T-cell (primary cell): ENCODE data around the gene SLC9A9. TPM values are rescaled to one million over a fixed set of nuclear protein-coding genes. Genes with fewer than 3 reads are reported as not detected.
"Not testable (repeated sequence)": the region's sequence is repeated elsewhere in the genome, so short reads cannot be mapped to it uniquely, and the experiment has no call there.

Experiments used
- ATAC-seq, 4 experiments: fragments of 200-7000 bp in 3 of 4; fragments of 150-1000 bp in 1 of 4; cut with Tn5 transposase; replicated peaks in 1 of 4; 1 replicate in 3 of 4; 2 replicates in 1 of 4; pipeline ENCODE4 v1.10.0; 2021; ENCODE audit warnings: moderate library complexity in 3 of 4, mild to moderate bottlenecking in 2 of 4, moderate number of reproducible peaks in 1 of 4
- CTCF ChIA-PET, 2 donors: fragments of 300-600 bp; sonication (Branson Sonifier 250); formaldehyde crosslinking; loops; one replicate each; lab custom pipeline; 2022; ENCODE audit warnings: antibody characterized with exemption in 2 of 2; lab: Charles Lee
- POLR2A ChIA-PET, 2 donors: fragments of 300-600 bp; sonication (Branson Sonifier 250); formaldehyde crosslinking; loops; one replicate each; lab custom pipeline; 2022; ENCODE audit warnings: antibody characterized with exemption in 2 of 2; lab: Charles Lee
- DNase-seq, 35 experiments: peaks; one replicate each; pipeline versions ENCODE4 v3.0.0 to v3.0.0-alpha.2; 2013 to 2023
- H3K27ac ChIP-seq: one replicate; pipeline ENCODE4 v1.5.1; 2013; ENCODE audit warnings: low read length
- H3K27me3 ChIP-seq, 2 experiments: replicated peaks in 1 of 2; 1 replicate in 1 of 2; 2 replicates in 1 of 2; pipeline versions ENCODE4 v1.6.1 to v1.7.0; 2013; ENCODE audit warnings: low read length in 1 of 2, mixed read lengths in 1 of 2; ENCODE audit not compliant: control insufficient read depth in 2 of 2, insufficient read depth in 2 of 2; ENCODE audit errors: extremely low read depth in 1 of 2
- H3K36me3 ChIP-seq, 2 donors: 1 replicate in 1 of 2; 2 replicates in 1 of 2; pipeline versions ENCODE4 v1.6.1 to v1.7.0; 2013; ENCODE audit warnings: low read length in 1 of 2; ENCODE audit not compliant: control insufficient read depth in 2 of 2, insufficient read depth in 1 of 2; ENCODE audit errors: extremely low read depth in 1 of 2
- H3K4me1 ChIP-seq, 2 experiments: 1 replicate in 1 of 2; 2 replicates in 1 of 2; pipeline versions ENCODE4 v1.6.1 to v1.7.0; 2013; ENCODE audit warnings: low read length in 2 of 2, mixed read lengths in 1 of 2; ENCODE audit not compliant: insufficient read depth in 2 of 2, control insufficient read depth in 1 of 2; ENCODE audit errors: extremely low read depth in 1 of 2
- H3K4me3 ChIP-seq, 2 donors: 1 replicate in 1 of 2; 2 replicates in 1 of 2; pipeline versions ENCODE4 v1.5.1 to v1.7.0; 2013; ENCODE audit warnings: mild to moderate bottlenecking in 2 of 2, low read length in 1 of 2, moderate library complexity in 1 of 2; ENCODE audit not compliant: control insufficient read depth in 1 of 2; ENCODE audit errors: extremely low read depth in 1 of 2
- H3K9me3 ChIP-seq: 2 replicates; pipeline ENCODE4 v1.7.0; 2013
- H3K27ac Mint-ChIP-seq, 2 donors: one replicate each; pipeline ENCODE4 v1.8.0; 2020 to 2021; ENCODE audit warnings: mild to moderate bottlenecking in 2 of 2, mixed read lengths in 2 of 2
- H3K27me3 Mint-ChIP-seq, 2 donors: one replicate each; pipeline ENCODE4 v1.8.0; 2021 to 2022; ENCODE audit warnings: mixed read lengths in 2 of 2
- H3K36me3 Mint-ChIP-seq: one replicate; pipeline ENCODE4 v1.8.0; 2021; ENCODE audit warnings: mixed read lengths
- H3K4me1 Mint-ChIP-seq, 3 donors: one replicate each; pipeline ENCODE4 v1.8.0; 2020 to 2022; ENCODE audit warnings: mixed read lengths in 3 of 3, mild to moderate bottlenecking in 1 of 3
- H3K4me3 Mint-ChIP-seq, 3 donors: one replicate each; pipeline ENCODE4 v1.8.0; 2020 to 2022; ENCODE audit warnings: mild to moderate bottlenecking in 3 of 3, mixed read lengths in 3 of 3, moderate library complexity in 3 of 3
- H3K9me3 Mint-ChIP-seq, 3 donors: one replicate each; pipeline ENCODE4 v1.8.0; 2020 to 2022; ENCODE audit warnings: mixed read lengths in 3 of 3
- WGBS: methylation state at CpG from one replicate; pipeline ENCODE4 v1.1.5; 2013; ENCODE audit warnings: missing lambda C conversion rate; ENCODE audit not compliant: insufficient coverage; 5-methylcytosine and 5-hydroxymethylcytosine counted together
- total RNA-seq, 35 experiments: library from RNA in 6 of 35; stranded (reverse) in 6 of 35; fragments of 120-200 nt in 1 of 35; gene quantifications; one replicate each; pipeline versions ENCODE4 v1.2.1 to v1.2.4 and lab custom pipeline; 2013 to 2026

SLC9A9 gene
- total RNA-seq, 5 donors from 2014 or later (not counting 1 experiment from before 2014, with no cell fraction given): 11.2 to 36.8 (median 17.8) TPM

GRCh38 chr3:143885780-143886427 is 37.6 kb upstream of the SLC9A9 start:
- CTCF ChIA-PET: interaction anchor here (0.9 to 1.5 kb wide), 8 partner anchors 9 to 259 kb away, joined by 3 to 8 read pairs (median 4); no protein-coding TSS in a partner anchor
- no peaks in the 10 kb centered on the region for H3K36me3 ChIP-seq
- Mint-ChIP-seq H3K4me1 (no peaks in the 10 kb centered on the region), H3K9me3 (no peaks in the 10 kb centered on the region), H3K4me3 (no peak overlapping the region), H3K27ac (no peak overlapping the region), H3K36me3 (no peaks in the 10 kb centered on the region), H3K27me3 (peaks cover 4 to 8% of the 10 kb centered on the region in 2 donors)
- POLR2A ChIA-PET: no interaction called here
- no peaks in the 10 kb centered on the region for H3K9me3 ChIP-seq
- H3K27me3 ChIP-seq: peaks cover 0 to 7% of the 10 kb centered on the region in 2 experiments
- H3K4me3 ChIP-seq: no peak overlapping the region
- ATAC-seq: peak in 3 of 4 experiments; percentile 57 to 84 (median 62)
- DNase-seq: peak in 17 of 35 experiments; percentile 1 to 56 (median 5)
- WGBS: 83% methylated on average over 1 of the region's 1 CpG
- no peaks in the 10 kb centered on the region for H3K4me1 ChIP-seq
- no peak overlapping the region for H3K27ac ChIP-seq

- CTCF ChIA-PET: interaction anchor here (0.7 to 1.5 kb wide), 7 partner anchors 10 to 258 kb away, joined by 3 to 7 read pairs (median 3); no protein-coding TSS in a partner anchor
- H3K9me3 Mint-ChIP-seq: no peaks in the 10 kb centered on the region
These were observed 36.6 kb upstream of the SLC9A9 start for GRCh38 chr3:143884861-143885260.

DNA sequence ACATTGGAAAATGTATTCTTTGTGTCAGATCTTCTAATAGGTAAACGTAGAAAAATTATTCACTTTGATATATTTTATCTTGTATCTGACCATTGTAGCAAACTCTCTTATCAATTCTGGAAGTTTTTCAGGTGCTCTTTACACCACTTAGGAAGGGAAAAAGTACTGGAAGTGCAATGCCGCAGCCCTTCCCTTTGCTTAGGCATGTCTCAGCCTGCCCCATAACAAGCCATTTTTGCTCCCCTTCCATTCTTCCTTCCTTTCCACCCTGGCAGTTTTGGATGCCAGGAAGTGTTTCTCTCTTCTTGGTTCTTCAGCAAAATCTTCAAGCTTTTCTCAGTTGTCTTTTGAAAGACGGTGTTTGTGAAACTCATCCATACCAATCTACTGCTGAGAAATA is 34.9 kb upstream of the SLC9A9 start:
- H3K4me3 ChIP-seq: no peak overlapping the region
- ATAC-seq: no peak
- no peaks in the 10 kb centered on the region for H3K4me1 ChIP-seq
- H3K4me1 Mint-ChIP-seq: no peaks in the 10 kb centered on the region
- CTCF ChIA-PET: interaction anchor here (0.6 to 0.8 kb wide), 2 partner anchors 22 to 1245 kb away, joined by 3 read pairs; no protein-coding TSS in a partner anchor
- H3K27me3 ChIP-seq: peaks cover 0 to 5% of the 10 kb centered on the region in 2 experiments
- no peaks in the 10 kb centered on the region for H3K36me3 ChIP-seq
- no CpG with 5 or more reads among the region's 3 CpGs for WGBS
- no peak overlapping the region for H3K27ac Mint-ChIP-seq
- no peaks in the 10 kb centered on the region for H3K9me3 ChIP-seq
- POLR2A ChIA-PET: no interaction called here
- H3K36me3 Mint-ChIP-seq: no peaks in the 10 kb centered on the region
- no peak overlapping the region for H3K4me3 Mint-ChIP-seq
- DNase-seq: no peak
- no peak overlapping the region for H3K27ac ChIP-seq
- H3K27me3 Mint-ChIP-seq: peaks cover 5 to 8% of the 10 kb centered on the region in 2 donors
- no peaks in the 10 kb centered on the region for H3K9me3 Mint-ChIP-seq

More at GRCh38 chr3:143884861-143885260, 36.6 kb upstream of the SLC9A9 start:
- POLR2A ChIA-PET: interaction anchor here in 1 of 2 donors (1.1 kb wide), 1 partner anchor 9 kb away, joined by 5 read pairs; no protein-coding TSS in a partner anchor
- WGBS: 63% methylated on average over 3 of the region's 3 CpGs
- Histone ChIP-seq H3K36me3 (no peaks in the 10 kb centered on the region), H3K9me3 (no peaks in the 10 kb centered on the region), H3K4me1 (no peaks in the 10 kb centered on the region), H3K4me3 (no peak overlapping the region), H3K27ac (no peak overlapping the region), H3K27me3 (peaks cover 0 to 6% of the 10 kb centered on the region in 2 experiments)
- Mint-ChIP-seq H3K4me3 (no peak overlapping the region), H3K4me1 (no peaks in the 10 kb centered on the region), H3K27me3 (peaks cover 5 to 8% of the 10 kb centered on the region in 2 donors), H3K27ac (no peak overlapping the region), H3K36me3 (no peaks in the 10 kb centered on the region)
- DNase-seq (no peak), ATAC-seq (no peak)

DNA sequence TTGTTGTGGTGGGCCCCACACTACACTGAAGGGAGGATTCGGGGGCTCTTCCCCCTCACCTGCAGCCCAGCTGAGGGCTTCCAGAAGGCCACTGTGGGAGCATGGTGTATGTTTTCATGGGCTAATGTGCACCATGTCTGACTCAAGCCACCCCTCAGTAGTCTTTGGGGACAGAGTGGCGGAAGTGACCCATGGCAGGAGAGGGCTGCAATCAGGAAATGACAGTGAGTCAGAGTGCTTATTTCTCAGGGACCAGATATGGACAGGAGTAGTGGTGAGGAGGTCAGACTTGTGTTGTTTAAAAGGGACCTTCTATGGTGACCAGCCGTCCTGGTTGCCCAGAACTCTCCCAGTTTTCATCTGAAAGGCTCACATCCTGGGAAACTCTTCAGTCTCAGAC is 32.8 kb upstream of the SLC9A9 start:
- H3K27me3 ChIP-seq: peaks cover 0 to 3% of the 10 kb centered on the region in 2 experiments
- no peak overlapping the region for H3K4me3 Mint-ChIP-seq
- CTCF ChIA-PET: no interaction called here
- 100% methylated on average over 2 of the region's 3 CpGs for WGBS
- H3K27ac Mint-ChIP-seq: no peak overlapping the region
- peaks cover 5 to 8% of the 10 kb centered on the region in 2 donors for H3K27me3 Mint-ChIP-seq
- H3K27ac ChIP-seq: no peak overlapping the region
- POLR2A ChIA-PET: no interaction called here
- no peak for DNase-seq
- H3K36me3 Mint-ChIP-seq: no peaks in the 10 kb centered on the region
- H3K9me3 ChIP-seq: no peaks in the 10 kb centered on the region
- no peak for ATAC-seq
- H3K36me3 ChIP-seq: no peaks in the 10 kb centered on the region
- H3K4me3 ChIP-seq: no peak overlapping the region
- peaks cover 0 to 1% (median under 1%) of the 10 kb centered on the region in 3 donors for H3K4me1 Mint-ChIP-seq
- H3K9me3 Mint-ChIP-seq: no peaks in the 10 kb centered on the region
- H3K4me1 ChIP-seq: no peaks in the 10 kb centered on the region

DNA sequence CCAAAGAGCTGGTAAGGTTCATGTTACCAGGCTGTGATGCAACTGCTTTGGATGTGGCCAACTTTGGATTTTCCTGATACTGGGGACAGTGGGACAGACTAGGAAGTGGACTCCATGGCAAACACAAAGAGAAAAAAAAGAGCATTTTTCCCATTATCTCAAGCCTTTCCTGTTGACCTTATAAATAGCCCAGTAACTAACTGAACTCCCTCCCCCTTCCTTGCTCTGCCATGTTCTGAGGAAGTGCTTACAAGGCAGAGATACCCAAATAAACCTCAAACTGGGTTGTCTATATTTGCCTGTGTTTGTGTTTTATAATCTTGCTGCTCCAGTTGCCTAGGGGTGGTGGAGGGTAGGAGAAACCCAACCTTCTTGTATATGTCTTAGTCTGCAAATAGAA is 27.3 kb upstream of the SLC9A9 start:
- Mint-ChIP-seq H3K4me1 (peaks cover 5 to 7% (median 6%) of the 10 kb centered on the region in 3 donors), H3K4me3 (no peak overlapping the region), H3K27ac (no peak overlapping the region), H3K36me3 (no peaks in the 10 kb centered on the region), H3K27me3 (no peaks in the 10 kb centered on the region), H3K9me3 (no peaks in the 10 kb centered on the region)
- ChIA-PET CTCF (no interaction called here), POLR2A (no interaction called here)
- Histone ChIP-seq H3K4me3 (no peak overlapping the region), H3K4me1 (no peaks in the 10 kb centered on the region), H3K27me3 (no peaks in the 10 kb centered on the region), H3K9me3 (no peaks in the 10 kb centered on the region), H3K27ac (no peak overlapping the region), H3K36me3 (no peaks in the 10 kb centered on the region)
- ATAC-seq (no peak), DNase-seq (no peak)

DNA sequence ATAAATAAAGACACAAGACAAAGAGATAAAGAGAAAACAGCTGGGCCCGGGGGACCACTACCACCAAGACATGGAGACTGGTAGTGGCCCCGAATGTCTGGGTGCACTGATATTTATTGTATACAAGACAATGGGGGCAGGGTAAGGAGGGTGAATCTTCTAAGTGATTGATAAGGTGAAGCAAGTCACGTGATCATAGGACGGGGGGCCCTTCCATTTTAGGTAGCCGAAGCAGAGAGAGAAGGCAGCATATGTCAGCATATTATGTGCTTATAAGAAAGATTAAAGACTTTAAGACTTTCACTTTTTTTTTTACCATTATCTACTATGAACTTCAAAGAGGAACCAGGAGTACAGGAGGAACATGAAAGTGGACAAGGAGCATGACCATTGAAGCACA is 25.3 kb upstream of the SLC9A9 start:
- H3K4me1 ChIP-seq, H3K36me3 ChIP-seq, H3K27me3 Mint-ChIP-seq, DNase-seq, H3K27ac ChIP-seq, H3K36me3 Mint-ChIP-seq, H3K4me3 Mint-ChIP-seq, H3K9me3 ChIP-seq, POLR2A ChIA-PET, H3K4me1 Mint-ChIP-seq, H3K27ac Mint-ChIP-seq, H3K9me3 Mint-ChIP-seq, H3K4me3 ChIP-seq, CTCF ChIA-PET, H3K27me3 ChIP-seq, ATAC-seq: not testable (repeated sequence)
- 94% methylated on average over 3 of the region's 5 CpGs for WGBS
